ENCODE results near the gene RGS14. TPM values are rescaled to one million over a fixed set of nuclear protein-coding genes. Genes with fewer than 3 reads are reported as not detected.

Gene RGS14
- total RNA-seq, 1 experiment from 2014 or later: 9.4 TPM

- Histone ChIP-seq H4K20me1 (ENCODE audit: insufficient read depth) (no peaks in the 10 kb centered on the region), H2AFZ (ENCODE audit: low read depth, low read length, poor library complexity, severe bottlenecking) (no peak overlapping the region), H3K27me3 (ENCODE audit: insufficient read depth, low read length) (no peaks in the 10 kb centered on the region), H3K36me3 (ENCODE audit: control insufficient read depth in 1 of 2, insufficient read depth in 2 of 2, low read length in 2 of 2) (peaks cover 12 to 16% of the 10 kb centered on the region in 2 experiments; a peak in 3 of 4 replicates), H3K4me3 (replicated peaks in 1 of 2; ENCODE audit: low read depth in 1 of 2, low read length in 2 of 2) (no peak overlapping the region), H3K79me2 (ENCODE audit: insufficient read depth, low read length) (no peaks in the 10 kb centered on the region), H3K4me2 (ENCODE audit: low read length) (no peak overlapping the region), H3K9me2 (ENCODE audit: insufficient read depth) (no peaks in the 10 kb centered on the region), H3K4me1 (ENCODE audit: control insufficient read depth in 1 of 2, insufficient read depth in 2 of 2, low read length in 2 of 2) (peaks cover 7 to 11% of the 10 kb centered on the region in 2 experiments; a peak in 3 of 4 replicates), H3K9ac (ENCODE audit: low read length) (no peak overlapping the region), H3K27ac (ENCODE audit: low read depth, low read length) (no peak overlapping the region), H3K9me3 (ENCODE audit: control insufficient read depth in 1 of 2, insufficient read depth in 1 of 2, low read depth in 1 of 2, low read length in 2 of 2) (no peaks in the 10 kb centered on the region)
- CTCF ChIA-PET: no interaction called here
- POLR2A ChIA-PET: no interaction called here
- DNase-seq (ENCODE audit: low read depth, low spot score) (no peak), ATAC-seq (no peak)
- no TSS peak for BruUV-seq (replicated peaks)
- no peak for TF ChIP-seq CBX3 (IDR thresholded peaks at IDR 0.05; ENCODE audit: low read depth)
- no peak for TF ChIP-seq EGR1 (IDR thresholded peaks at IDR 0.05; ENCODE audit: low read depth)
- TF ChIP-seq YY1 (IDR thresholded peaks at IDR 0.05; ENCODE audit: extremely low read depth, insufficient replicate concordance, low read depth, low read length): no peak
- TF ChIP-seq EZH2phosphoT487 (IDR thresholded peaks at IDR 0.05; ENCODE audit: borderline replicate concordance): no peak
- TF ChIP-seq SP1 (IDR thresholded peaks at IDR 0.05; ENCODE audit: low read depth): no peak
- intact Hi-C loops (cut with micrococcal nuclease): no loop called here
- RAD21 ChIA-PET (ENCODE audit: low non-redundant PET in 1 of 2, low total read pairs in 2 of 2, uncharacterized antibody in 2 of 2, unreplicated experiment in 2 of 2): no interaction called here
Measured at GRCh38 chr5:177329883-177330282, 27.8 kb upstream of the RGS14 start.

GRCh38 chr5:177330991-177331842, 26.5 kb upstream of the RGS14 start:
- TF ChIP-seq CTCF (IDR thresholded peaks at IDR 0.05 in 2 of 3, conservative IDR thresholded peaks at IDR 0.05 in 1 of 3; ENCODE audit: borderline replicate concordance in 1 of 3, insufficient read depth in 1 of 3, low read depth in 2 of 3, low read length in 2 of 3) (no peak), FOSL1 (IDR thresholded peaks at IDR 0.05; ENCODE audit: low read depth) (no peak), CBX3 (IDR thresholded peaks at IDR 0.05; ENCODE audit: low read depth) (no peak), SIN3A (IDR thresholded peaks at IDR 0.05; ENCODE audit: low read depth) (no peak), ZNF274 (IDR thresholded peaks at IDR 0.05; ENCODE audit: low read depth, low read length) (no peak), ATF3 (IDR thresholded peaks at IDR 0.05) (no peak), SRF (IDR thresholded peaks at IDR 0.05; ENCODE audit: low read depth) (no peak), POLR2AphosphoS5 (IDR thresholded peaks at IDR 0.05; ENCODE audit: low read depth, low read length) (no peak)
- POLR2A ChIA-PET: no interaction called here
- intact Hi-C loops (cut with micrococcal nuclease): no loop called here

More at GRCh38 chr5:177330991-177331842, 26.5 kb upstream of the RGS14 start:
- H3K9me2 ChIP-seq (ENCODE audit: insufficient read depth): no peaks in the 10 kb centered on the region
- H3K9me3 ChIP-seq (ENCODE audit: control insufficient read depth in 1 of 2, insufficient read depth in 1 of 2, low read depth in 1 of 2, low read length in 2 of 2): no peaks in the 10 kb centered on the region
- H2AFZ ChIP-seq (ENCODE audit: low read depth, low read length, poor library complexity, severe bottlenecking): no peak overlapping the region
- no peak overlapping the region for H3K9ac ChIP-seq (ENCODE audit: low read length)
- peaks cover 1 to 3% of the 10 kb centered on the region in 2 experiments; a peak in 3 of 4 replicates for H3K4me1 ChIP-seq (ENCODE audit: control insufficient read depth in 1 of 2, insufficient read depth in 2 of 2, low read length in 2 of 2)
- H3K27me3 ChIP-seq (ENCODE audit: insufficient read depth, low read length): no peaks in the 10 kb centered on the region
- H3K36me3 ChIP-seq (ENCODE audit: control insufficient read depth in 1 of 2, insufficient read depth in 2 of 2, low read length in 2 of 2): peaks cover 16 to 23% of the 10 kb centered on the region in 2 experiments; a peak in 3 of 4 replicates
- ChIA-PET CTCF (no interaction called here), RAD21 (ENCODE audit: low non-redundant PET in 1 of 2, low total read pairs in 2 of 2, uncharacterized antibody in 2 of 2, unreplicated experiment in 2 of 2) (no interaction called here)
- H3K4me2 ChIP-seq (ENCODE audit: low read length): no peak overlapping the region
- DNase-seq (ENCODE audit: low read depth, low spot score): no peak
- H4K20me1 ChIP-seq (ENCODE audit: insufficient read depth): no peaks in the 10 kb centered on the region
- no peak for ATAC-seq
- no TSS peak for BruUV-seq (replicated peaks)
- H3K79me2 ChIP-seq (ENCODE audit: insufficient read depth, low read length): no peaks in the 10 kb centered on the region
- no peak overlapping the region for H3K27ac ChIP-seq (ENCODE audit: low read depth, low read length)
- no peak overlapping the region for H3K4me3 ChIP-seq (replicated peaks in 1 of 2; ENCODE audit: low read depth in 1 of 2, low read length in 2 of 2)

All from HCT116 (cell line).